ENCODE data around the gene TMC2.

The TMC2 gene

DNA sequence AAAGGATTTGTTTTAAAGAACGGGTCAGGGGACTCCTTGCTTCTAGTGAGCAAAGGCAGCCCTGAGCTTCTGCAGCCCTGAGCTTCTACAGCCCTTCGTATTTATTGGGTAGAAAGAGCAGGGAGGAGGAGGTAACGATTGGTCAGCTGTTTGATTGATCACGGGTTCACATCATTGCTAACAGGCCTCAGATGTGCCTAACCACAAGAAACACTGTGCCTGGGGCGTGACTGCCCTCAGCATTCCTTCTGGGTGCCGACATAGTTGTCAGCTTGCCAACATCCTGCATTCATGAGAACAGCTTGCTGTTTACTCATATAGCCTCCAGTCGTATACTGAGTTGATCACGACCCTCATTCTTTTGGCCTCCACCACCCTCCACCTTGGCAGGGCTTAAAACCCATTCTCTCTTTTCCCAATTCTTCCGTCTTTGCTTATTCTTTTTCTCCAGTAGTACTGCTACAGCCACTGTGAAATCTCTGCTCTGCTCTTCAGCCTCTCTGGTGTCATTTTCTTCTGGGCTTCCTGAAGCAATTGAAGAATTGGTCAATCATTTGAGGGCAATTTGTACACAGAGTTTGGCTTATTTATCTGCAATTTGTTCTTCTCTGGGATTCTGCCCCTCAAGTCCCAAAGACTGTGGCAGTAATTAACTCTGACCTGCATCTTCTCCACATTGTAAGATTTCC, 90.6 kb downstream of the TMC2 start:
- DNase-seq, result no peak

DNA sequence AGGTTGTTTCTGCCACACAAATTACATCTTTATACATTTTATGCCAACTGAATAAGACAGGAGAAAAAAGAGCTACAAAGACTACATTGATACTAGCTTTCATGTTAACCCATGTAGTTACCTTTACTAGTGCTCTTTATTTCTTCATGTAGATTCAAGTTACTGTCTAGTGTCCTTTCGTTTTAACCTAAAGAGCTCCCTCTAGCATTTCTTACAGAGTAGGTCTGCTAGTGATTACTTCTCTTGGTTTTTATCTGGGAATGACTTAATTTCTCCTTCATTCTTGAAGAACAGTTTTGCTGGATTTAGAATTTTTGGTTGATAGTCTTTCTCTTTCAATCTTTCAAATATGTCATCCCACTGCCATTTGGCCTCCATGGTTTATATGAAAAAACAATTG, 94.9 kb downstream of the TMC2 start:
- no peak for DNase-seq

DNA sequence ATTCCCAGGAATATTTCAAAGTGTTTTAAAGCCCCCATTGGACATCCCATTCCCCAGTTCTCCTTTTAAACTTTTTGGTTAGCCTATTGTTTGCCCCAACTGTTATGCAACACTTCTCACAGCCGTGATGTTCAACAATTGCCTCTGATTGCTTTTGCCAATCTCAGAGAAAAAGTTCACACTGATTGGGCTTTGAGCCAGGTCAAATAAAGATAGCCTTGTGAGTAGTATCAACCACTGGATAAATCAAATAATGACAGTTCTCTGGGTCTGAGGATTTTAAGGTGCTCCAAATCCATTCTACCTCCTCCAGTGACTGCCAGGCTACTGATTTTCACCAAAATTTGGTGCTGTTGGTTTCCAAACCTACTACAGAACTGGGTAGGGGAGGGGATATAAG, 97.0 kb downstream of the TMC2 start:
- no peak for DNase-seq

DNA sequence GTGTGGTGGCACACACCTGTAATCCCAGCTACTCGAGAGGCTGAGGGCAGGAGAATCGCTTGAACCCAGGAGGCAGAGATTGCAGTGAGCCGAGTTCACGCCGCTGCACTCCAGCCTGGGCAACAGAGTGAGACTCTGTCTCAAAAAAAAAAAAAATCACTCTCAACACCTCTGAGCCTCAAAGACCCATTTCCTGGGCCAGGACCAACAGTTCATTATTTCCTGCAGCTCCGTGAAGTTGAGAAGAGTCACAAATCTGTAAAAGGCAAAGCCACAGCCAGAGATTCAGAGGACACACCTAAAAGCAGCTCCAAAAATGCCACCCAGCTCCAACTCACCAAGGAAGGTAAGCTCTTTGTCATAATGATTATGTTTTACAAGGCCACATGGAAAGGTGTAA, 100.9 kb downstream of the TMC2 start:
- DNase-seq, result no peak

DNA sequence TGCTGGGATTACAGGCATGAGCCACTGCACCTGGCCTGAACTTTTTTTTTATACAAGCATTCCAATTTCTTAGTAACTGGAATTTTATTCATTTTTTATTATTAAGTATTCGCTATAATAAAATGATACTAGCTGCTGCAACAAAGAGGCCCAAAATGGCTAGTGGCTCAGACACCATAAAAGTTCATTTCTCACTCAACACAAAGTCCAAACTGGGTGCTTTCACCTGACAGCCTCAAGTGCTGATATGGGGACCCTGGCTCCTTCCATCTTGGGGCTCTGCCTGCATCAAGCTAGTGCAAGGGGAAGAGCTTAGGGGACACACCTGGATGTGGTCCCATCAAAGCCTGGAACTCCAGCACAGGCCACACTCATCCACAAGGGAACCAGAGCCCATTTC, 103.9 kb downstream of the TMC2 start:
- no peak for DNase-seq

DNA sequence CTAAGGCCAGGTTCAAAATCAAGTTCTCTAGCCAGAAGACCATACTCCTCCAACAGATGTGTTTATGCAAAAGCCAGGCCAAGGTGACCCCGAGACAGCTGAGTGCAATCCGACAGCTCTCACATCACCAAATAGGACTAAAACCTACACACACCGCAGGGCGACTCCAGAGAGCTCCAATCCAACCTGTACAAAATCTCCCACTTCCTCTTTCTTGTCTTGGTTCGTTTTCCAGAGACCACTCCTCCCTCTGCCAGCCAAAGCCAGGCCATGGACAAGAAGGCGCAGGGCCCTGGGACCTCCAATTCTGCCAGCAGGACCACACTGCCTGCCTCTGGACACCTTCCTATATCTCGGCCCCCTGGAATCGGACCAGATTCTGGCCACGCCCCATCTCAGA, 104.5 kb downstream of the TMC2 start:
- DNase-seq, result no peak

DNA sequence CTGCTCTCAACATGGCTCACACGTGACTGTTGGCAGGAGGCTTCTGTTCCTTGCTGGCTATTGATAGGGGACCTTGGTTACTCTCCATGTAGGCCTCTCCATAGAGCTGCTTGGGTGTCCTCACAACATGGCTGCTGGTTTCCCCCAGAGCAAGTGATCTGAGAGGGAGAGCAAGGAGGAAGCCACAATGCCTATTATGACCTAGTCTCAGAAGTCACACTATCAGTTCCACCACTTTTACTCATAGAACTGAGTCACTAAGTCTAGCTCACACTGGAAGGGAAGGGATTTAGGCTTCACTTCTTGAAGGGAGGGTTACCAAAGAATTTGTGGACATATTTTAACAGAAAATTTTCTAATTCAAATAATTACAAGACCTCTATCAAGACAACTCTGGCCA, 107.3 kb downstream of the TMC2 start:
- no peak for DNase-seq

DNA sequence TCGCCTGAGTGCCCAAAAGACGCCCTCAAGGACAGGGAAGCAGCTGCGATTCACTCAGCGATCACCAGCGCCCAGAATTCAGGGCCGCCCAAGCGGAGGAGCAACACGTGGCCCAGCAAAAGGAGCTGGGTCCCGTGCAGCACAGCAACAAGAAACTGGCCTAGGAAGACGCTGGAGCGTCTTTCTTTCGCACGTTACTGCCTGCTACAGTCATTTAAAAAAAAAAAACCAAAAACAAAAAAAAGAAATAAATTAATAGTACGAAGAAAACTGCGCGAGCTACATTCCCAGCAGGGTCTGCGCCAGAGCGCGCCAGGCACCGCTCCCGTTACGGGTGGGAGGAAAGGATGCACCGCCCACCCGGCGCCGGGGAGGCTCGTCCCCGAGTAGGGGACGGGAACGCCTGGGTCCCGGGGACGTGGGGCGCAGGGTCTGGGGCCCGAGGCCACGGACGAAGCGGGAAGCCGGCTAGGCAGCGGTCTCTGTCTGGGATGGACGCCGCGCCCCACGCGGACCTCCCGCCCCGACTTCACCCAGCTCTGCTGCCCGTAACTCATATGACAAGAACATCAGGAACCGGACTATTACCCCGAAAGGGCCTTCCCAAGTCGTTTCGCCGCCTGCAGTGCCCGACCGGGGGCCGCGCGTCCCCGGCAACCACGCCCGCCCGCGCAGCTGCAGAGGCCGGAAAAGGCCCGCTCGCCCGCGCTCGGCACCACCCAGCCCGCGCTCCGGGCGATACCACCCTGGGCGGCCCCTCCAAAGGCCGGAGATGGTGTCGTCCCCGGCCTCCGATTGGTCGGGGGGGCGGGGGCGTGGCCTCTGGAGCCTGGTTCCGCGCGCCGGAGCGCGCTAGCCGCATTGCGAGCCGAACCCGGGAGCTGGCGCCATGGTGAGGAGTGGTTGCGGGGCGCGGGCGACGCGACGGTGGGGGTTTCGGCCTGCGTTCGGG, 115.7 kb downstream of the TMC2 start, which contains the start of gene NOP56:
NOP56 (plus strand) TSS at position 861 of the 952 bp plus-strand sequence; CDS start at position 890, 29 bp downstream.
- DNase-seq, result peak; percentile 89

DNA sequence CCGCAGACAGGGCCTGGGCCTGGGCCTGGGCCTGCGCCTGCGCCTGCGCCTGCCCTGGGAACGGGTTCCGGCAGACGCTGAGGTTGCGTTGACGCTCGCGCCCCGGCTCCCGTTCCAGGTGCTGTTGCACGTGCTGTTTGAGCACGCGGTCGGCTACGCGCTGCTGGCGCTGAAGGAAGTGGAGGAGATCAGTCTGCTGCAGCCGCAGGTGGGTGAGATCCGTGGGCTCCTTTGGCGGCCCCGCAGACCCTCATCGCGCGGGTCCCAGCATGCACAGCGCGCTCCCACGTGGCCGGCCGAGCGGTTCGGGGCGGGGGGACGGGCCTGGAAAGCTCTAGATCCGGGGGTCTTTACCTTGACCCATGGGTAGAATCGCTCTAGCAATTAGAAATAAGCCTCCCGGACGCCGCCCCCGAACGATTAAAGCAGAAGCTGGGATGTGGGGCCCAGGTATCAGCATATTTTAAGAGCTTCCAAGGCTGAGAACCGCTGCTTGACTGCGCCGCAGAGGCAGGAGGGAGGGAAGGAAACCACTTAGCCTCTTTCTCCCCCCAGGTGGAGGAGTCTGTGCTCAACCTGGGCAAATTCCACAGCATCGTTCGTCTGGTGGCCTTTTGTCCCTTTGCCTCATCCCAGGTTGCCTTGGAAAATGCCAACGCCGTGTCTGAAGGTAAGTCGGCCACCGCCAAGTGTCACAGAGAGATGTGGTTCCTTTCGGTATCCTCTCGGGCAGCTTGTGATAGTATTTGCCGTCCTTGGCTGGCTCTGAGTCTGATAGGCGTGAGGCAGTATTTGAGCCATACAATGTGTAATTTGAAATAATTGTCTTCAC, 116.6 kb downstream of the TMC2 start:
- peak; percentile 55 for DNase-seq

DNA sequence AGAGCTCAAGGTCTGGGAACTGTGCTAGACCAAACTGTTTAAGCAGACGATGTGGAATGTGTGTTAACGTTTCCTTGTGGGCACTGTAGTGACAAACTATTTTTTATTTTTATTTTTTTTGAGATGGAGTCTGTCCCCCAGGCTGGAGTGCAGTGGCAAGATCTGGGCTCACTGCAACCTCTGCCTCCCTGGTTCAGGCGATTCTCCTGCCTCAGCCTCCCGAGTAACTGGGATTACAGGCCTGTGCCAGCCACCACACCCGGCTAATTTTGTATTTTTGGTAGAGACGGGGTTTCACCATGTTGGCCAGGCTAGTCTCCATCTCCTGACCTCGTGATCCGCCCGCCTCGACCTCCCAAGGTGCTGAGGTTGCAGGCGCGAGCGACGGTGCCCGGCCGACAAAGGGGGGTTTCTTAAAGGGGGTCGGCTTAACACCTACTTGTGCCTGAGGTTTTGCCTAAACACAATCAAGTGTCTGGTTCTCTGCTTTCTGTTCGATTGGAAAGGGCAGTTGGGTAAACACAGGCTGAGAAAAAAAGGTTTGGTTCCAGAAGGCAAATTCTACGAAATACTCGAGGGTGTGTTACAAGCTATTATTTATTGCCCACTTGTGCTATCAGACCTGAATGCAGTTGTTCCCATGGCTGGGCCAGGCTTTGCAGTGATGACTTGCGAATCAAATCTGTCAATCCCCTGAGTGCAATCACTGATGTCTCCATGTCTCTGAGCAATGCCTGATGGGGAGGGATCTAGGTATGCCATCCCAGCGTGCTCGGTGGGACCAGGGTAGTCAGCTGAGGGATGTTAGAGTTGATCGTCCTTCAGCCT, 117.4 kb downstream of the TMC2 start:
- DNase-seq, result no peak

DNA sequence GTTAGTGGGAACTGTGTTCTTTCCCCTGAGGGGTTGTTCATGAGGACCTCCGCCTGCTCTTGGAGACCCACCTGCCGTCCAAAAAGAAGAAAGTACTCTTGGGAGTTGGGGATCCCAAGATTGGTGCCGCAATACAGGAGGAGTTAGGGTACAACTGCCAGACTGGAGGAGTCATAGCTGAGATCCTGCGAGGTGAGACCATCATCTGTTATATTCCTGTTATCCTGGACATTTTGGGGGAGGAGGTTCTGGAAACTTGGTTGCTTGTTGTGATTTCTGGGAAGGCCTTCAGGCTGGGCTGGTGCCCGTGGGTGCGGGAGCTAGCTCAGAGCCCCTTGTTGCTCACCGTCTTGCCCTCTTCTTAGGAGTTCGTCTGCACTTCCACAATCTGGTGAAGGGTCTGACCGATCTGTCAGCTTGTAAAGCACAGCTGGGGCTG, 118.0 kb downstream of the TMC2 start:
- no peak for DNase-seq

DNA sequence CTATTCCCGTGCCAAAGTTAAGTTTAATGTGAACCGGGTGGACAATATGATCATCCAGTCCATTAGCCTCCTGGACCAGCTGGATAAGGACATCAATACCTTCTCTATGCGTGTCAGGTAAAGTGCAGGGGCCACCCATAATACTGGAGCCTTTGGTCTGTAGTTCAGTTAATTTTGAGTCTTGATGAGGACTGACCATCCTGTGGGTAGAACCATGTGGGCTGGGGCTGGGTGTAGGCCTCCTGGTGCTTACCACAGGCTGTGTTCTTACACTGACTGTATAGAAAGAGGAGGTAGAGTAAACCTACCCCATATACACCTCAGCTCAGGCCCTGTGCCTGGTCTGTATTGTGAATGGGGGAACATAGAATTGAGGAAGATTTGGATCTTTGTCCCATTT, 118.5 kb downstream of the TMC2 start:
- DNase-seq, result no peak

DNA sequence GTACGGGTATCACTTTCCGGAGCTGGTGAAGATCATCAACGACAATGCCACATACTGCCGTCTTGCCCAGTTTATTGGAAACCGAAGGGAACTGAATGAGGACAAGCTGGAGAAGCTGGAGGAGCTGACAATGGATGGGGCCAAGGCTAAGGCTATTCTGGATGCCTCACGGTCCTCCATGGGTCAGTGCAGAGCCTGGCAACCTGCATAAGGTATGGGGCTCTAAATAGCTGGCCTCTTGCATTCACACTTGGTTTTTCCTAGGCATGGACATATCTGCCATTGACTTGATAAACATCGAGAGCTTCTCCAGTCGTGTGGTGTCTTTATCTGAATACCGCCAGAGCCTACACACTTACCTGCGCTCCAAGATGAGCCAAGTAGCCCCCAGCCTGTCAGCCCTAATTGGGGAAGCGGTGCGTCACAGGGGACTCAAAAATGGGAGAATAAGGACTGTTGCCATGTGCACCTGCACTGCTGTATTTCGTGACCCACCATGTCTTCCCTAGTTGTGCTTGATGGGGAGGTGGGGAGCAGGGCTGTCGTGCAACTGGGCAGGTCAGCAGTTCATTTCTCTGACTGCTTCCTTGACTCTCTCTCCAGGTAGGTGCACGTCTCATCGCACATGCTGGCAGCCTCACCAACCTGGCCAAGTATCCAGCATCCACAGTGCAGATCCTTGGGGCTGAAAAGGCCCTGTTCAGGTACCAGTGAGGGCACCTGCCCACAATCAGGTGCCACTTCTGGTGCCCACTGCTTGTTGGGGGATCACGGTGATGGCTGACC, 119.2 kb downstream of the TMC2 start:
- no peak for DNase-seq

DNA sequence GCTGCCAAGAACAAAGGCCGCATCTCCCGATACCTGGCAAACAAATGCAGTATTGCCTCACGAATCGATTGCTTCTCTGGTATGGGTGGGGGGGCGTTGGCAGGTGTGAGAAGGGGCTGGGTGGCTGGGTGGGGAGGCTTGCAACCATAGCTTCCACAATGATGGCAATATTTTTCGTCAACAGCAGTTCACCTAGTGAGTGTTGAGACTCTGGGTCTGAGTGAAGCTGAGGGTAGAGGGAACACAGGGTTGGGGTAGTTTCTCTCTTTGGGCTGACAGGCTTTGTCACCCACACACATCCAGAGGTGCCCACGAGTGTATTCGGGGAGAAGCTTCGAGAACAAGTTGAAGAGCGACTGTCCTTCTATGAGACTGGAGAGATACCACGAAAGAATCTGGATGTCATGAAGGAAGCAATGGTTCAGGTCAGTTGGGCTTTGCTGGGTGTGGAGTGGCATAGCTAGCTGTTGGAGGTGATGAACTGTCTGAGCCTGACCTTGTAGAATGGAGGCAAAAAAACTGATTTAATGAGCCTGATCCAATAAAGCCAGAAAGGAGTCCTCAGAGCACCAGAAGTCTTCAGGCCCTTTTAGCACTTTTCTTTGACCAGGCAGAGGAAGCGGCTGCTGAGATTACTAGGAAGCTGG, 120.2 kb downstream of the TMC2 start:
- DNase-seq, result no peak

DNA sequence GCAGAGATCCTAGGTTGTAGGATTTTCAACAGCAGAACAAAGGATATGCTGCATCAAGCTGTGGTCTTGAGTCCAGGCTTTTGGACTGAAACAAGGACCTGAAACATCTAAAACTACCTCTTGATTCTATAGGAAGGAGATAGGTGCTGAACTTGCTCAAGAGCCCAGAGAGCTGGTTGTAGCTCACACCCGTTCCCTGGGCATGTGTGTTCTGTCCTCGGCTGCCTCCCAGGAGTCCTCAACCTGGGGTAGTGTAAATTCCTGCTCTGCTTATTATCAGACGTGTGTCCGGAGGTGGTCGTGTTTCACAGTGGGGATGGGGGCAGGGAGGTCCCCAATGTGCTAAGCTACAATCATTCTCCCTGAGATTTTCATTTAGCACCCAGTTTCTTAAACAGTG, 120.9 kb downstream of the TMC2 start:
- no peak for DNase-seq

DNA sequence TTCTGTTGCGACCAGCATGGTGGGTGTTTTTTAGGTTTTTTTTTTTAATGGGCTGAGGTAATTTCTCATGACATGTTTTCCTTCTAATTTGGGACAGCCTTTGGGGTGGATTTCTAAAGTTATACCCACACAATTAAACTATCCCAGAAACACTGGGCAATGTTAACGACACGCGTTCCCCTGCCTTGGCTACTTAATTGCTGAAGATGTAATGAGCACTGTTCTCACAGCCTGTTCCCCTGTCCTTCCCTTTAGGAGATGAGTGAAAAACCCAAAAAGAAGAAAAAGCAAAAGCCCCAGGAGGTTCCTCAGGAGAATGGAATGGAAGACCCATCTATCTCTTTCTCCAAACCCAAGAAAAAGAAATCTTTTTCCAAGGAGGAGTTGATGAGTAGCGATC, 121.3 kb downstream of the TMC2 start:
- no peak for DNase-seq

DNA sequence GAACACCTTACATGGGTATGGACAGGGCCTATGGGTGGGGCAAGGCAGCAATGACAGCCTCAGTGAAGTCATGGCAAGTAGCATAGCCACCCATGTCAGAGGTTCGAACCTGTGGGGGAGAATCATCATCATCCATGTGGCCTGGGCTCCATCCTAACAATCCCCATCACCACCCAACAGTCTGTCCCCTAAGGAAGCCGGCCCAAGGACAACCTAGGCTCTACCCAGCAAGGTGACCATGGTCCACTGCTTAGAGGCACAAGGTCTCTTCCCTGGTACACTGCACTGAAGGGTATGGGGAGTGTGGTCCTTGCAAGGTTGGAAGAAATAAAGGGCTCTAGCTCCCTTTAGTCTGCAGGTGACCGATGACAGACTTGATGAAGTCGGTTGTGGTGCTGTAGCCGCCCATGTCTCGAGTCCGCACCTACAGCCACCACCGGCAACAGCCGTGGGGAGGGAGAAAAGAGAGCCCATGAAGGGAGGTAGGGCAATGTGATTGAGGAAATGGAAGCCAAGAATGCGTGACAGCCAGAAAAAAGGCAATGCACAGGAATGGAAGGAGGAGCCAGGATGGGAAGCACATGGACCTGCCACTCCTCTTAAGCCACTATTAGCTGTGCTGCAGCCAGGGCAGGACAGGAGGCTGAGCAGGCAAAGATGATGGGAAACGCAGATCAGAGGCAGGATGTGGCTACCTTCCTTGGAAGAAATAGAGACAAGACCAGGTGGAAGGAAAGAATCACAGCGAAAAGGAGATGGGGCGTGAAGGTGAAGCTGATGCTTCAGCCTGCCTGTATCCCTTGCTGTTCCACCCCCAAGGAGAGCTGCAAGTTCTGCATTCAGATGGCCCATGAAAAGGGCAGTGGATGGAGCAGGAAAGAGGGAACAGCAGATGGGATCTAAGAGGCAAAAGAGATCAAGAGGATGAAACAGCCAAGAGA, 122.3 kb downstream of the TMC2 start:
- no peak for DNase-seq

DNA sequence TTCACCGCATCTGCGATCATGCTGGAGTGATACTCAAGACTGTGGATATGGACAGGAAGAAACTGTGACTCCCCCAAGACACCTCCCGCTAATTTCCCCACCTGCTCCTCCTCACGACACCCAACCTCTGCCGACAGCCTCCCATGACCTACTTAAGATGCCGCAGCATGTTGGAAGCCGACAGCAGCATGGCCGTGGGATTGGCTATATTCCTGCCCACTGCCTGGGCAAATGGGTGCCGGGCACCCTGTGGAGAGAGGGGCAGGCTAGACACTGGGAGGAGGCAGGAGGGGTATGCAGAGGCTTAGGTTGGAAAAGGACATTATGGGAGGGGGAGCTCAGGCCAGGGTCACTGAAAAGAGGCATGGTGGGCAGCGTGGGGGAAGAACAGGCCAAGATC, 123.2 kb downstream of the TMC2 start:
- no peak for DNase-seq

DNA sequence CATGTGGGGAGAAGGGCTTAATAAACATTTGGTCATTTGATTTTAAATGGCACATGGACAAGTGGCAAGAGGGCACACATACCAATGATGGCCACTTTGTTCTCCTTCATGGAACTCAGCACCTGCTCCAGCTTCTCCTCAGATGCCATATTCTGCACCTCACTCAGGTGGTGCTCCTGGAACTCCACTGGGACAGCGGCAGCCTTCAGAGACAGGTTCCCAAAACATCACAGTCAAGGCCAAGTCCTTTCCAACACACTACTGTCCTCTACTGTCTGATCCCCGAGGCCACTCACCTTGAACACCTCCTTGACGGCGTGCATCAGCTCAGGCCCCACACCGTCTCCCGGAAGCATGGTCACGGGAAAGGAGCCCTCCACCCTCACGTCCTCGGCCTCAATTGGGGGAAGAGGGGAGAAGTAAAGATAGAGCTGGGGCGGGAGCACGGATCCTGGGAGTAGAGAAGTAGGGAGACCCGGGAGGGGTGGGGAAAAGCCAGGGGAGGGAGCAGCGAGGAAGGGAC, 127.1 kb downstream of the TMC2 start:
- DNase-seq, result no peak
